GM12878 (cell line): ENCODE results near the gene FER1L5. TPM values are rescaled to one million over a fixed set of nuclear protein-coding genes. Genes with fewer than 3 reads are reported as not detected.

ENCODE experiments used
- BACH1 ChIP-seq: fragments of 450-650 bp; IDR thresholded peaks from 2 replicates; pipeline ENCODE4 v1.6.1; 2017; ENCODE audit warnings: mild to moderate bottlenecking, borderline replicate concordance
- CHD1 ChIP-seq: IDR thresholded peaks from 2 replicates; pipeline ENCODE4 v1.6.1; 2012; ENCODE audit warnings: low read depth, low read length, improper control_type of control experiment
- CHD2 ChIP-seq: IDR thresholded peaks from 2 replicates; pipeline ENCODE4 v1.6.1; 2011; ENCODE audit warnings: low read depth, low read length, improper control_type of control experiment, borderline replicate concordance
- FOS ChIP-seq: IDR thresholded peaks from 3 replicates; pipeline ENCODE4 v1.6.1; 2011; ENCODE audit warnings: borderline replicate concordance; ENCODE audit not compliant: insufficient read length; ENCODE audit errors: extremely low read depth
- GATAD2B ChIP-seq: fragments of 450-650 bp; conservative IDR thresholded peaks from 2 replicates; pipeline ENCODE4 v1.6.1; 2017; ENCODE audit warnings: low read depth, mild to moderate bottlenecking, moderate library complexity
- RAD21 ChIP-seq: IDR thresholded peaks from 2 replicates; pipeline ENCODE4 v1.6.1; 2011; ENCODE audit warnings: mild to moderate bottlenecking, low read depth, low read length, moderate library complexity; ENCODE audit not compliant: insufficient read depth
- TAF1 ChIP-seq: IDR thresholded peaks from 2 replicates; pipeline ENCODE4 v1.6.1; 2011; ENCODE audit warnings: mild to moderate bottlenecking, low read depth, low read length, borderline replicate concordance
- TCF3 ChIP-seq: IDR thresholded peaks from 2 replicates; pipeline ENCODE4 v1.6.1; 2012; ENCODE audit warnings: low read depth, mild to moderate bottlenecking, low read length, borderline replicate concordance; ENCODE audit not compliant: insufficient read depth
- ZBED1 ChIP-seq: IDR thresholded peaks from 2 replicates; pipeline ENCODE4 v1.6.1; 2016; ENCODE audit warnings: borderline replicate concordance
- polyA plus RNA-seq, 11 experiments: library from polyadenylated mRNA; depleted of rRNA in 4 of 11; unstranded in 6 of 11; stranded (reverse) in 5 of 11; fragments of >200 nt; fragmentation: Nextera tagmentation in 4 of 11; fragmentation: Illumina TruSeq in 1 of 11; extraction: Ambion mirVana in 4 of 11; extraction: Trizol in 1 of 11; gene quantifications; 1 replicate in 1 of 11; 2 replicates in 10 of 11; pipeline versions ENCODE4 v1.2.1 to v1.2.3, GENCODE V29; 2011 to 2016; ENCODE audit warnings: inconsistent platforms in 2 of 11, missing spikeins in 2 of 11, low read depth in 1 of 11
- total RNA-seq, 4 experiments: library from RNA; depleted of rRNA in 3 of 4; stranded (reverse); fragments of >200 nt in 3 of 4; fragmentation: Illumina TruSeq in 1 of 4; extraction: Trizol in 1 of 4; gene quantifications; 2 replicates each; pipeline versions ENCODE4 v1.2.1 to v1.2.3, GENCODE V29; 2013 to 2021
- TF ChIP-seq, protein P1 (sequence below): fragments of 450-650 bp; formaldehyde crosslinking; IDR thresholded peaks from 2 replicates; pipeline ENCODE4 v1.5.0; 2022; ENCODE audit warnings: mild to moderate bottlenecking, missing genetic modification characterization
- TF ChIP-seq, protein P2 (sequence below): IDR thresholded peaks from 2 replicates; pipeline ENCODE4 v1.6.1; 2011; ENCODE audit warnings: borderline replicate concordance, low read depth, mild to moderate bottlenecking, moderate library complexity, mixed read lengths, low read length; ENCODE audit not compliant: insufficient read depth; ENCODE audit errors: extremely low read length
- TF ChIP-seq, protein P3 (sequence below): IDR thresholded peaks from 2 replicates; pipeline ENCODE4 v1.6.1; 2012; ENCODE audit warnings: improper control_type of control experiment, low read depth, low read length; ENCODE audit not compliant: insufficient replicate concordance
- TF ChIP-seq, protein P4 (sequence below): fragments of 450-650 bp; IDR thresholded peaks from 2 replicates; pipeline ENCODE4 v1.6.1; 2017; ENCODE audit warnings: mild to moderate bottlenecking, moderate library complexity

The FER1L5 gene
- total and polyA plus RNA-seq, 10 of the 15 experiments (the other 5 are each of a cell fraction or from before 2014, with no cell fraction given), result not detected

DNA sequence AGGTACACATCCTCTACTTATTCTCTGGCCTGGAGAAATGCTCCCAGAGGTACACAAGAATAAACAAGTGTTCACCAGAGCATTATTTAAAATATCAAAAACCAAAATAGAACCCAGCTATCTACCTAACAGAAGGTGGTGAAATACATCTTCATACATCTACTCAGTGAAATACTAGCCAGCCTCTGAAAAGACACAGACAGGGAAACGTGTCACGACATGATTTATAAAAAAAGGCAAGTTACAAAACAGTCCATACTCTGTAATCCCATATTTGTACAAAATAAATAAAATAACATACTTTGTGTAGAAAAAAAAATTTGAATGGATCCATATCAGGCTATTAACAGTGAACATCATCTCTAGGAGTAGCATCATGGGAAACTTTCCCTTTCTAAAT, 42.6 kb upstream of the FER1L5 start (continued):
- TF ChIP-seq, protein P1, sequence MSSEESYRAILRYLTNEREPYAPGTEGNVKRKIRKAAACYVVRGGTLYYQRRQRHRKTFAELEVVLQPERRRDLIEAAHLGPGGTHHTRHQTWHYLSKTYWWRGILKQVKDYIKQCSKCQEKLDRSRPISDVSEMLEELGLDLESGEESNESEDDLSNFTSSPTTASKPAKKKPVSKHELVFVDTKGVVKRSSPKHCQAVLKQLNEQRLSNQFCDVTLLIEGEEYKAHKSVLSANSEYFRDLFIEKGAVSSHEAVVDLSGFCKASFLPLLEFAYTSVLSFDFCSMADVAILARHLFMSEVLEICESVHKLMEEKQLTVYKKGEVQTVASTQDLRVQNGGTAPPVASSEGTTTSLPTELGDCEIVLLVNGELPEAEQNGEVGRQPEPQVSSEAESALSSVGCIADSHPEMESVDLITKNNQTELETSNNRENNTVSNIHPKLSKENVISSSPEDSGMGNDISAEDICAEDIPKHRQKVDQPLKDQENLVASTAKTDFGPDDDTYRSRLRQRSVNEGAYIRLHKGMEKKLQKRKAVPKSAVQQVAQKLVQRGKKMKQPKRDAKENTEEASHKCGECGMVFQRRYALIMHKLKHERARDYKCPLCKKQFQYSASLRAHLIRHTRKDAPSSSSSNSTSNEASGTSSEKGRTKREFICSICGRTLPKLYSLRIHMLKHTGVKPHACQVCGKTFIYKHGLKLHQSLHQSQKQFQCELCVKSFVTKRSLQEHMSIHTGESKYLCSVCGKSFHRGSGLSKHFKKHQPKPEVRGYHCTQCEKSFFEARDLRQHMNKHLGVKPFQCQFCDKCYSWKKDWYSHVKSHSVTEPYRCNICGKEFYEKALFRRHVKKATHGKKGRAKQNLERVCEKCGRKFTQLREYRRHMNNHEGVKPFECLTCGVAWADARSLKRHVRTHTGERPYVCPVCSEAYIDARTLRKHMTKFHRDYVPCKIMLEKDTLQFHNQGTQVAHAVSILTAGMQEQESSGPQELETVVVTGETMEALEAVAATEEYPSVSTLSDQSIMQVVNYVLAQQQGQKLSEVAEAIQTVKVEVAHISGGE (CRISPR knock-in tag), result no peak
- TF ChIP-seq BACH1, result no peak
- no peak for TF ChIP-seq CHD2
- TF ChIP-seq, protein P2, sequence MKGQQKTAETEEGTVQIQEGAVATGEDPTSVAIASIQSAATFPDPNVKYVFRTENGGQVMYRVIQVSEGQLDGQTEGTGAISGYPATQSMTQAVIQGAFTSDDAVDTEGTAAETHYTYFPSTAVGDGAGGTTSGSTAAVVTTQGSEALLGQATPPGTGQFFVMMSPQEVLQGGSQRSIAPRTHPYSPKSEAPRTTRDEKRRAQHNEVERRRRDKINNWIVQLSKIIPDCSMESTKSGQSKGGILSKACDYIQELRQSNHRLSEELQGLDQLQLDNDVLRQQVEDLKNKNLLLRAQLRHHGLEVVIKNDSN, result no peak
- TF ChIP-seq CHD1, result no peak
- TF ChIP-seq TAF1, result no peak
- no peak for TF ChIP-seq GATAD2B
- TF ChIP-seq RAD21, result no peak
- TF ChIP-seq, protein P3, sequence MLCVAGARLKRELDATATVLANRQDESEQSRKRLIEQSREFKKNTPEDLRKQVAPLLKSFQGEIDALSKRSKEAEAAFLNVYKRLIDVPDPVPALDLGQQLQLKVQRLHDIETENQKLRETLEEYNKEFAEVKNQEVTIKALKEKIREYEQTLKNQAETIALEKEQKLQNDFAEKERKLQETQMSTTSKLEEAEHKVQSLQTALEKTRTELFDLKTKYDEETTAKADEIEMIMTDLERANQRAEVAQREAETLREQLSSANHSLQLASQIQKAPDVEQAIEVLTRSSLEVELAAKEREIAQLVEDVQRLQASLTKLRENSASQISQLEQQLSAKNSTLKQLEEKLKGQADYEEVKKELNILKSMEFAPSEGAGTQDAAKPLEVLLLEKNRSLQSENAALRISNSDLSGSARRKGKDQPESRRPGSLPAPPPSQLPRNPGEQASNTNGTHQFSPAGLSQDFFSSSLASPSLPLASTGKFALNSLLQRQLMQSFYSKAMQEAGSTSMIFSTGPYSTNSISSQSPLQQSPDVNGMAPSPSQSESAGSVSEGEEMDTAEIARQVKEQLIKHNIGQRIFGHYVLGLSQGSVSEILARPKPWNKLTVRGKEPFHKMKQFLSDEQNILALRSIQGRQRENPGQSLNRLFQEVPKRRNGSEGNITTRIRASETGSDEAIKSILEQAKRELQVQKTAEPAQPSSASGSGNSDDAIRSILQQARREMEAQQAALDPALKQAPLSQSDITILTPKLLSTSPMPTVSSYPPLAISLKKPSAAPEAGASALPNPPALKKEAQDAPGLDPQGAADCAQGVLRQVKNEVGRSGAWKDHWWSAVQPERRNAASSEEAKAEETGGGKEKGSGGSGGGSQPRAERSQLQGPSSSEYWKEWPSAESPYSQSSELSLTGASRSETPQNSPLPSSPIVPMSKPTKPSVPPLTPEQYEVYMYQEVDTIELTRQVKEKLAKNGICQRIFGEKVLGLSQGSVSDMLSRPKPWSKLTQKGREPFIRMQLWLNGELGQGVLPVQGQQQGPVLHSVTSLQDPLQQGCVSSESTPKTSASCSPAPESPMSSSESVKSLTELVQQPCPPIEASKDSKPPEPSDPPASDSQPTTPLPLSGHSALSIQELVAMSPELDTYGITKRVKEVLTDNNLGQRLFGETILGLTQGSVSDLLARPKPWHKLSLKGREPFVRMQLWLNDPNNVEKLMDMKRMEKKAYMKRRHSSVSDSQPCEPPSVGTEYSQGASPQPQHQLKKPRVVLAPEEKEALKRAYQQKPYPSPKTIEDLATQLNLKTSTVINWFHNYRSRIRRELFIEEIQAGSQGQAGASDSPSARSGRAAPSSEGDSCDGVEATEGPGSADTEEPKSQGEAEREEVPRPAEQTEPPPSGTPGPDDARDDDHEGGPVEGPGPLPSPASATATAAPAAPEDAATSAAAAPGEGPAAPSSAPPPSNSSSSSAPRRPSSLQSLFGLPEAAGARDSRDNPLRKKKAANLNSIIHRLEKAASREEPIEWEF, result no peak
- TF ChIP-seq ZBED1, result no peak
- TF ChIP-seq TCF3, result no peak
- TF ChIP-seq, protein P4, sequence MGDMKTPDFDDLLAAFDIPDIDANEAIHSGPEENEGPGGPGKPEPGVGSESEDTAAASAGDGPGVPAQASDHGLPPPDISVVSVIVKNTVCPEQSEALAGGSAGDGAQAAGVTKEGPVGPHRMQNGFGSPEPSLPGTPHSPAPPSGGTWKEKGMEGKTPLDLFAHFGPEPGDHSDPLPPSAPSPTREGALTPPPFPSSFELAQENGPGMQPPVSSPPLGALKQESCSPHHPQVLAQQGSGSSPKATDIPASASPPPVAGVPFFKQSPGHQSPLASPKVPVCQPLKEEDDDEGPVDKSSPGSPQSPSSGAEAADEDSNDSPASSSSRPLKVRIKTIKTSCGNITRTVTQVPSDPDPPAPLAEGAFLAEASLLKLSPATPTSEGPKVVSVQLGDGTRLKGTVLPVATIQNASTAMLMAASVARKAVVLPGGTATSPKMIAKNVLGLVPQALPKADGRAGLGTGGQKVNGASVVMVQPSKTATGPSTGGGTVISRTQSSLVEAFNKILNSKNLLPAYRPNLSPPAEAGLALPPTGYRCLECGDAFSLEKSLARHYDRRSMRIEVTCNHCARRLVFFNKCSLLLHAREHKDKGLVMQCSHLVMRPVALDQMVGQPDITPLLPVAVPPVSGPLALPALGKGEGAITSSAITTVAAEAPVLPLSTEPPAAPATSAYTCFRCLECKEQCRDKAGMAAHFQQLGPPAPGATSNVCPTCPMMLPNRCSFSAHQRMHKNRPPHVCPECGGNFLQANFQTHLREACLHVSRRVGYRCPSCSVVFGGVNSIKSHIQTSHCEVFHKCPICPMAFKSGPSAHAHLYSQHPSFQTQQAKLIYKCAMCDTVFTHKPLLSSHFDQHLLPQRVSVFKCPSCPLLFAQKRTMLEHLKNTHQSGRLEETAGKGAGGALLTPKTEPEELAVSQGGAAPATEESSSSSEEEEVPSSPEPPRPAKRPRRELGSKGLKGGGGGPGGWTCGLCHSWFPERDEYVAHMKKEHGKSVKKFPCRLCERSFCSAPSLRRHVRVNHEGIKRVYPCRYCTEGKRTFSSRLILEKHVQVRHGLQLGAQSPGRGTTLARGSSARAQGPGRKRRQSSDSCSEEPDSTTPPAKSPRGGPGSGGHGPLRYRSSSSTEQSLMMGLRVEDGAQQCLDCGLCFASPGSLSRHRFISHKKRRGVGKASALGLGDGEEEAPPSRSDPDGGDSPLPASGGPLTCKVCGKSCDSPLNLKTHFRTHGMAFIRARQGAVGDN, result no peak
- TF ChIP-seq FOS, result no peak
- TF ChIP-seq, all 136 proteins: peak for 0
